Keratinocyte (primary cell): ENCODE data around the gene TPM4.

ENCODE experiments used
- EZH2 ChIP-seq: IDR thresholded peaks from one replicate; pipeline ENCODE4 v1.6.1; 2012; ENCODE audit warnings: inconsistent platforms, mild to moderate bottlenecking, low read length, moderate library complexity
- TF ChIP-seq, protein P1 (sequence below), 3 experiments: IDR thresholded peaks in 1 of 3; conservative IDR thresholded peaks in 1 of 3; optimal IDR thresholded peaks in 1 of 3; 2 replicates in 2 of 3; 3 replicates in 1 of 3; pipeline versions ENCODE3 to v1.5.1; 2011; ENCODE audit warnings: low read length in 3 of 3, mild to moderate bottlenecking in 3 of 3, moderate library complexity in 2 of 3, control low read depth in 1 of 3, inconsistent platforms in 1 of 3; ENCODE audit not compliant: insufficient read depth in 2 of 3; ENCODE audit errors: extremely low read depth in 1 of 3

DNA sequence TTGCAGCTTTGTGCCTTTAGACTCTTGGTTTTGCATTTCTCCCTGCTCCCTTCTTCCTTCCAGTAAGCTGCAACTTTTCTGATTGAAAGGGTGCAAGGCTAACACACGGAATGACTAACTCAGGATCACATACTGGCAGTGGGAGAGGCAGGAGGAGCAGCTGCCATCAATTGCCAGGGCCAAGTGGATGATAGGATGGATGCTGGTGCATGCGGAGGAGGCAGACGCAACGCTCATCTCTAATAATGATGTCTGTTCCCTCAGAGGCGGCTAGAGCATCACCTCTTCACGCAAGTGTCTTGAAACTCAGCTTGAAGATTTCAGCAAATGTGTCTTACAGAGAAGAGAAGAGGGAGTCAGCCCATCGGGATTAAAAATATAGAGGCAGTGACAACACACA, 49.5 kb upstream of the TPM4 start:
- TF ChIP-seq, protein P1, sequence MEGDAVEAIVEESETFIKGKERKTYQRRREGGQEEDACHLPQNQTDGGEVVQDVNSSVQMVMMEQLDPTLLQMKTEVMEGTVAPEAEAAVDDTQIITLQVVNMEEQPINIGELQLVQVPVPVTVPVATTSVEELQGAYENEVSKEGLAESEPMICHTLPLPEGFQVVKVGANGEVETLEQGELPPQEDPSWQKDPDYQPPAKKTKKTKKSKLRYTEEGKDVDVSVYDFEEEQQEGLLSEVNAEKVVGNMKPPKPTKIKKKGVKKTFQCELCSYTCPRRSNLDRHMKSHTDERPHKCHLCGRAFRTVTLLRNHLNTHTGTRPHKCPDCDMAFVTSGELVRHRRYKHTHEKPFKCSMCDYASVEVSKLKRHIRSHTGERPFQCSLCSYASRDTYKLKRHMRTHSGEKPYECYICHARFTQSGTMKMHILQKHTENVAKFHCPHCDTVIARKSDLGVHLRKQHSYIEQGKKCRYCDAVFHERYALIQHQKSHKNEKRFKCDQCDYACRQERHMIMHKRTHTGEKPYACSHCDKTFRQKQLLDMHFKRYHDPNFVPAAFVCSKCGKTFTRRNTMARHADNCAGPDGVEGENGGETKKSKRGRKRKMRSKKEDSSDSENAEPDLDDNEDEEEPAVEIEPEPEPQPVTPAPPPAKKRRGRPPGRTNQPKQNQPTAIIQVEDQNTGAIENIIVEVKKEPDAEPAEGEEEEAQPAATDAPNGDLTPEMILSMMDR (optimal IDR thresholded peaks at IDR 0.05 in 1 of 3, IDR thresholded peaks at IDR 0.05 in 1 of 3, conservative IDR thresholded peaks at IDR 0.05 in 1 of 3; ENCODE audit: extremely low read depth in 1 of 3, insufficient read depth in 2 of 3, low read length in 3 of 3) = no peak
- no peak for TF ChIP-seq EZH2
